Measurements from ENCODE around the gene TMCC3. TPM values are rescaled to one million over a fixed set of nuclear protein-coding genes. Genes with fewer than 3 reads are reported as not detected.
A peak's percentile ranks its signal among the peaks of the same experiment; 100 is the strongest.

Gene TMCC3
- total and polyA plus RNA-seq, 2 of the 13 experiments (the other 11 are each of a cell fraction or from before 2014, with no cell fraction given), result not detected

GRCh38 chr12:94535510-94535921 is 114.8 kb downstream of the TMCC3 start (continued):
- no peak for TF ChIP-seq USF2 (IDR thresholded peaks at IDR 0.05; ENCODE audit: low read depth, low read length)
- no peak for TF ChIP-seq USF2 (CRISPR knock-in tag; IDR thresholded peaks at IDR 0.05; ENCODE audit: borderline replicate concordance)
- TF ChIP-seq RBFOX2 (IDR thresholded peaks at IDR 0.05; ENCODE audit: low read depth, low read length), result no peak
- no peak for TF ChIP-seq TRIM22 (IDR thresholded peaks at IDR 0.05)
- no peak for TF ChIP-seq ZFAT (CRISPR knock-in tag; conservative IDR thresholded peaks at IDR 0.05)
- peak; percentile 83; the same call in 1 of the 2 replicates for TF ChIP-seq ZNF205 (CRISPR knock-in tag; IDR thresholded peaks at IDR 0.05)
- no peak for TF ChIP-seq ZNF232 (CRISPR knock-in tag; IDR thresholded peaks at IDR 0.05; ENCODE audit: borderline replicate concordance)
- TF ChIP-seq SOX13 (IDR thresholded peaks at IDR 0.05), result no peak
- TF ChIP-seq SOX13 (CRISPR knock-in tag; conservative IDR thresholded peaks at IDR 0.05 in 1 of 2, IDR thresholded peaks at IDR 0.05 in 1 of 2), result peak in 1 of 2 experiments; percentile 49; a peak in 1 of 4 replicates
- TF ChIP-seq ZNF724P (CRISPR knock-in tag; IDR thresholded peaks at IDR 0.05; ENCODE audit: borderline replicate concordance), result no peak
- TF ChIP-seq ZNF180 (CRISPR knock-in tag; IDR thresholded peaks at IDR 0.05; ENCODE audit: borderline replicate concordance, low read depth), result no peak
- no peak for TF ChIP-seq DNMT3B (CRISPR knock-in tag; conservative IDR thresholded peaks at IDR 0.05)
- no peak for TF ChIP-seq TERF1 (CRISPR knock-in tag; IDR thresholded peaks at IDR 0.05)
- TF ChIP-seq MEIS1 (CRISPR knock-in tag; IDR thresholded peaks at IDR 0.05; ENCODE audit: borderline replicate concordance), result no peak
- TF ChIP-seq HNRNPL (IDR thresholded peaks at IDR 0.05; ENCODE audit: low read depth, low read length), result no peak
- TF ChIP-seq RXRB (CRISPR knock-in tag; IDR thresholded peaks at IDR 0.05; ENCODE audit: borderline replicate concordance), result 0 out of 2 replicates have a peak, but pooled peaks have one; percentile 12
- TF ChIP-seq, protein P1, sequence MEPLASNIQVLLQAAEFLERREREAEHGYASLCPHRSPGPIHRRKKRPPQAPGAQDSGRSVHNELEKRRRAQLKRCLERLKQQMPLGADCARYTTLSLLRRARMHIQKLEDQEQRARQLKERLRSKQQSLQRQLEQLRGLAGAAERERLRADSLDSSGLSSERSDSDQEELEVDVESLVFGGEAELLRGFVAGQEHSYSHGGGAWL (CRISPR knock-in tag; IDR thresholded peaks at IDR 0.05), result no peak
- TF ChIP-seq, protein P2, sequence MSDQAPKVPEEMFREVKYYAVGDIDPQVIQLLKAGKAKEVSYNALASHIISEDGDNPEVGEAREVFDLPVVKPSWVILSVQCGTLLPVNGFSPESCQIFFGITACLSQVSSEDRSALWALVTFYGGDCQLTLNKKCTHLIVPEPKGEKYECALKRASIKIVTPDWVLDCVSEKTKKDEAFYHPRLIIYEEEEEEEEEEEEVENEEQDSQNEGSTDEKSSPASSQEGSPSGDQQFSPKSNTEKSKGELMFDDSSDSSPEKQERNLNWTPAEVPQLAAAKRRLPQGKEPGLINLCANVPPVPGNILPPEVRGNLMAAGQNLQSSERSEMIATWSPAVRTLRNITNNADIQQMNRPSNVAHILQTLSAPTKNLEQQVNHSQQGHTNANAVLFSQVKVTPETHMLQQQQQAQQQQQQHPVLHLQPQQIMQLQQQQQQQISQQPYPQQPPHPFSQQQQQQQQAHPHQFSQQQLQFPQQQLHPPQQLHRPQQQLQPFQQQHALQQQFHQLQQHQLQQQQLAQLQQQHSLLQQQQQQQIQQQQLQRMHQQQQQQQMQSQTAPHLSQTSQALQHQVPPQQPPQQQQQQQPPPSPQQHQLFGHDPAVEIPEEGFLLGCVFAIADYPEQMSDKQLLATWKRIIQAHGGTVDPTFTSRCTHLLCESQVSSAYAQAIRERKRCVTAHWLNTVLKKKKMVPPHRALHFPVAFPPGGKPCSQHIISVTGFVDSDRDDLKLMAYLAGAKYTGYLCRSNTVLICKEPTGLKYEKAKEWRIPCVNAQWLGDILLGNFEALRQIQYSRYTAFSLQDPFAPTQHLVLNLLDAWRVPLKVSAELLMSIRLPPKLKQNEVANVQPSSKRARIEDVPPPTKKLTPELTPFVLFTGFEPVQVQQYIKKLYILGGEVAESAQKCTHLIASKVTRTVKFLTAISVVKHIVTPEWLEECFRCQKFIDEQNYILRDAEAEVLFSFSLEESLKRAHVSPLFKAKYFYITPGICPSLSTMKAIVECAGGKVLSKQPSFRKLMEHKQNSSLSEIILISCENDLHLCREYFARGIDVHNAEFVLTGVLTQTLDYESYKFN (CRISPR knock-in tag; conservative IDR thresholded peaks at IDR 0.05), result peak; percentile 53
- no peak for TF ChIP-seq MTERF4 (CRISPR knock-in tag; IDR thresholded peaks at IDR 0.05)
